T-helper 17 cell (primary cell): ENCODE measurements around the gene MARS1. TPM values are rescaled to one million over a fixed set of nuclear protein-coding genes. Genes with fewer than 3 reads are reported as not detected.
A peak's percentile ranks its signal among the peaks of the same experiment; 100 is the strongest.

Experiments used
- ATAC-seq: fragments of 150-1000 bp; cut with Tn5 transposase; 2 replicates; pipeline ENCODE4 v1.10.0; 2021; ENCODE audit warnings: mild to moderate bottlenecking, moderate library complexity
- DNase-seq, 3 donors: peaks; one replicate each; pipeline versions ENCODE4 v3.0.0 to v3.0.0-alpha.2; 2020 to 2021
- H3K9me3 ChIP-seq: one replicate; pipeline ENCODE4 v1.7.0; 2013; ENCODE audit warnings: low read length, mild to moderate bottlenecking; ENCODE audit not compliant: control insufficient read depth, poor library complexity, severe bottlenecking
- H3K27ac Mint-ChIP-seq: one replicate; pipeline ENCODE4 v1.8.0; 2022; ENCODE audit warnings: mild to moderate bottlenecking, moderate library complexity, mixed read lengths
- H3K27me3 Mint-ChIP-seq: one replicate; pipeline ENCODE4 v1.8.0; 2022; ENCODE audit warnings: mixed read lengths
- H3K36me3 Mint-ChIP-seq: one replicate; pipeline ENCODE4 v1.8.0; 2022; ENCODE audit warnings: low read depth, mixed read lengths
- H3K4me1 Mint-ChIP-seq: one replicate; pipeline ENCODE4 v1.8.0; 2022; ENCODE audit warnings: mild to moderate bottlenecking, mixed read lengths
- H3K4me3 Mint-ChIP-seq: one replicate; pipeline ENCODE4 v1.8.0; 2022; ENCODE audit warnings: mild to moderate bottlenecking, moderate library complexity, mixed read lengths
- total RNA-seq, 4 donors: library from RNA in 2 of 4; stranded (reverse) in 2 of 4; gene quantifications; one replicate each; pipeline ENCODE4 v1.2.3 and lab custom pipeline; 2022 to 2026

MARS1 gene
- total RNA-seq, 2 donors from 2014 or later = 175 to 180 TPM

GRCh38 chr12:57470286-57470969 is 17.4 kb upstream of the MARS1 start:
- Mint-ChIP-seq H3K27me3 (no peaks in the 10 kb centered on the region), H3K36me3 (peaks cover 17% of the 10 kb centered on the region), H3K27ac (no peak overlapping the region), H3K4me1 (peaks cover 42% of the 10 kb centered on the region), H3K4me3 (peak overlapping the region; percentile 55)
- no peak for DNase-seq
- no peak for ATAC-seq
- no peaks in the 10 kb centered on the region for H3K9me3 ChIP-seq

- H3K36me3 Mint-ChIP-seq = peaks cover 17% of the 10 kb centered on the region
- peak overlapping the region; percentile 41 for H3K4me3 Mint-ChIP-seq
- ATAC-seq (no peak), DNase-seq (no peak)
- no peaks in the 10 kb centered on the region for H3K9me3 ChIP-seq
- peak overlapping the region; percentile 43 for H3K27ac Mint-ChIP-seq
- no peaks in the 10 kb centered on the region for H3K27me3 Mint-ChIP-seq
- H3K4me1 Mint-ChIP-seq = peaks cover 37% of the 10 kb centered on the region
Measured at GRCh38 chr12:57470970-57471656, 16.8 kb upstream of the MARS1 start.

GRCh38 chr12:57471661-57472060 is 16.2 kb upstream of the MARS1 start:
- H3K4me1 Mint-ChIP-seq = peaks cover 43% of the 10 kb centered on the region
- DNase-seq (no peak), ATAC-seq (no peak)
- H3K4me3 Mint-ChIP-seq = no peak overlapping the region
- H3K27ac Mint-ChIP-seq = peak overlapping the region; percentile 43
- H3K36me3 Mint-ChIP-seq = peaks cover 17% of the 10 kb centered on the region
- H3K27me3 Mint-ChIP-seq = no peaks in the 10 kb centered on the region
- H3K9me3 ChIP-seq = no peaks in the 10 kb centered on the region

GRCh38 chr12:57472391-57472790 is 15.5 kb upstream of the MARS1 start:
- Mint-ChIP-seq H3K4me1 (peaks cover 47% of the 10 kb centered on the region), H3K27me3 (no peaks in the 10 kb centered on the region), H3K27ac (no peak overlapping the region), H3K36me3 (peaks cover 19% of the 10 kb centered on the region), H3K4me3 (no peak overlapping the region)
- no peaks in the 10 kb centered on the region for H3K9me3 ChIP-seq
- no peak for DNase-seq
- no peak for ATAC-seq

- H3K4me1 Mint-ChIP-seq = peaks cover 50% of the 10 kb centered on the region
- H3K27ac Mint-ChIP-seq = peak overlapping the region; percentile 88
- no peak for ATAC-seq
- no peaks in the 10 kb centered on the region for H3K27me3 Mint-ChIP-seq
- H3K4me3 Mint-ChIP-seq = no peak overlapping the region
- no peaks in the 10 kb centered on the region for H3K9me3 ChIP-seq
- no peak for DNase-seq
- H3K36me3 Mint-ChIP-seq = peaks cover 19% of the 10 kb centered on the region
Measured at GRCh38 chr12:57473392-57473791, 14.5 kb upstream of the MARS1 start.

GRCh38 chr12:57473886-57474285 is 14.0 kb upstream of the MARS1 start:
- no peak for DNase-seq
- no peaks in the 10 kb centered on the region for H3K9me3 ChIP-seq
- peaks cover 55% of the 10 kb centered on the region for H3K4me1 Mint-ChIP-seq
- peak overlapping the region; percentile 75 for H3K4me3 Mint-ChIP-seq
- H3K27me3 Mint-ChIP-seq = no peaks in the 10 kb centered on the region
- no peak for ATAC-seq
- peak overlapping the region; percentile 88 for H3K27ac Mint-ChIP-seq
- H3K36me3 Mint-ChIP-seq = peaks cover 19% of the 10 kb centered on the region

GRCh38 chr12:57474430-57474829 is 13.4 kb upstream of the MARS1 start:
- DNase-seq (no peak), ATAC-seq (no peak)
- peaks cover 16% of the 10 kb centered on the region for H3K36me3 Mint-ChIP-seq
- no peaks in the 10 kb centered on the region for H3K27me3 Mint-ChIP-seq
- H3K4me1 Mint-ChIP-seq = peaks cover 60% of the 10 kb centered on the region
- H3K27ac Mint-ChIP-seq = peak overlapping the region; percentile 88
- no peaks in the 10 kb centered on the region for H3K9me3 ChIP-seq
- H3K4me3 Mint-ChIP-seq = peak overlapping the region; percentile 75

- peak overlapping the region; percentile 88 for H3K27ac Mint-ChIP-seq
- no peaks in the 10 kb centered on the region for H3K9me3 ChIP-seq
- H3K36me3 Mint-ChIP-seq = peaks cover 16% of the 10 kb centered on the region
- no peaks in the 10 kb centered on the region for H3K27me3 Mint-ChIP-seq
- H3K4me1 Mint-ChIP-seq = peaks cover 64% of the 10 kb centered on the region
- ATAC-seq (no peak), DNase-seq (no peak)
- peak overlapping the region; percentile 75 for H3K4me3 Mint-ChIP-seq
Measured at GRCh38 chr12:57474862-57475261, 13.0 kb upstream of the MARS1 start.

- DNase-seq (no peak), ATAC-seq (no peak)
- peaks cover 16% of the 10 kb centered on the region for H3K36me3 Mint-ChIP-seq
Measured at GRCh38 chr12:57475271-57476161, 12.4 kb upstream of the MARS1 start.

GRCh38 chr12:57476162-57476992 is 11.5 kb upstream of the MARS1 start:
- H3K27ac Mint-ChIP-seq = peak overlapping the region; percentile 100
- no peaks in the 10 kb centered on the region for H3K27me3 Mint-ChIP-seq
- H3K4me1 Mint-ChIP-seq = peaks cover 73% of the 10 kb centered on the region
- peak overlapping the region; percentile 98 for H3K4me3 Mint-ChIP-seq
- H3K36me3 Mint-ChIP-seq = peaks cover 16% of the 10 kb centered on the region
- ATAC-seq = peak; percentile 35
- DNase-seq = peak; percentile 45 to 68 (median 56)
- no peaks in the 10 kb centered on the region for H3K9me3 ChIP-seq

More at GRCh38 chr12:57475271-57476161, 12.4 kb upstream of the MARS1 start:
- peak overlapping the region; percentile 100 for H3K27ac Mint-ChIP-seq
- no peaks in the 10 kb centered on the region for H3K27me3 Mint-ChIP-seq
- peak overlapping the region; percentile 98 for H3K4me3 Mint-ChIP-seq
- H3K4me1 Mint-ChIP-seq = peaks cover 69% of the 10 kb centered on the region
- H3K9me3 ChIP-seq = no peaks in the 10 kb centered on the region

- ATAC-seq (no peak), DNase-seq (no peak)
- Mint-ChIP-seq H3K27ac (peak overlapping the region; percentile 100), H3K36me3 (peaks cover 16% of the 10 kb centered on the region), H3K4me1 (peaks cover 73% of the 10 kb centered on the region), H3K27me3 (no peaks in the 10 kb centered on the region), H3K4me3 (peak overlapping the region; percentile 98)
- H3K9me3 ChIP-seq = no peaks in the 10 kb centered on the region
Measured at GRCh38 chr12:57476993-57477709, 10.7 kb upstream of the MARS1 start.
